Colonic mucosa (tissue), 4 donors: ENCODE results near the gene GINS2. TPM values are rescaled to one million over a fixed set of nuclear protein-coding genes. Genes with fewer than 3 reads are reported as not detected.

Experiments used
- DNase-seq: peaks from one replicate; pipeline ENCODE4 v3.0.0-alpha.2; 2020
- H3K27ac ChIP-seq: fragments of 200-600 bp; one replicate; pipeline ENCODE4 v1.8.0; 2021
- H3K27me3 ChIP-seq: fragments of 200-600 bp; one replicate; pipeline ENCODE4 v1.8.0; 2021
- H3K36me3 ChIP-seq: fragments of 200-600 bp; one replicate; pipeline ENCODE4 v1.8.0; 2021
- H3K4me1 ChIP-seq: fragments of 200-600 bp; one replicate; pipeline ENCODE4 v1.8.0; 2021; ENCODE audit warnings: mild to moderate bottlenecking
- H3K4me3 ChIP-seq: fragments of 200-600 bp; one replicate; pipeline ENCODE4 v1.8.0; 2021
- H3K9ac ChIP-seq, 2 donors: one replicate each; pipeline ENCODE4 v1.7.0; 2013; ENCODE audit warnings: control low read depth in 2 of 2, low read depth in 2 of 2, low read length in 2 of 2
- H3K9me3 ChIP-seq: fragments of 200-600 bp; one replicate; pipeline ENCODE4 v1.8.0; 2021
- intact Hi-C: fragments of 100-400 bp; cut with DNase I; formaldehyde crosslinking; loops from one replicate; pipeline ENCODE4 v1.14.1; 2022
- total RNA-seq, 2 donors: library from RNA; stranded (reverse); fragmentation: NEBNext Ultra II Directional in 1 of 2; extraction: Animal tissue kit (Norgen Biotek cat#: 25700) in 1 of 2; gene quantifications; one replicate each; pipeline ENCODE4 v1.2.1, GENCODE V29; 2021
- TF ChIP-seq, protein P1 (sequence below): fragments of 200-600 bp; IDR thresholded peaks from one replicate; pipeline ENCODE4 v1.8.0; 2022; ENCODE audit warnings: antibody characterized with exemption, mild to moderate bottlenecking
- donor health status: healthy.
- donor health status: DM: no; HTN: no; CAD: no.
- donor health status: DM: no; HTN: no; CAD: no.

Gene GINS2
- 10 to 100 TPM in 1 of 2 donors, 1 to 10 TPM in 1; 6.1 to 39.9 TPM for total RNA-seq

GRCh38 chr16:85688586-85689284 is at the start of gene GINS2:
TSS of gene GINS2 (minus strand) at chr16:85688954. CDS start at chr16:85688898, 56 bp downstream.
- peak within 1 kb of the TSS; percentile 38 to 55 for H3K9ac ChIP-seq
- peak; percentile 91 for DNase-seq
- no peaks in the 10 kb centered on the region for H3K9me3 ChIP-seq
- H3K36me3 ChIP-seq: no peaks in the 10 kb centered on the region
- TF ChIP-seq, protein P1, sequence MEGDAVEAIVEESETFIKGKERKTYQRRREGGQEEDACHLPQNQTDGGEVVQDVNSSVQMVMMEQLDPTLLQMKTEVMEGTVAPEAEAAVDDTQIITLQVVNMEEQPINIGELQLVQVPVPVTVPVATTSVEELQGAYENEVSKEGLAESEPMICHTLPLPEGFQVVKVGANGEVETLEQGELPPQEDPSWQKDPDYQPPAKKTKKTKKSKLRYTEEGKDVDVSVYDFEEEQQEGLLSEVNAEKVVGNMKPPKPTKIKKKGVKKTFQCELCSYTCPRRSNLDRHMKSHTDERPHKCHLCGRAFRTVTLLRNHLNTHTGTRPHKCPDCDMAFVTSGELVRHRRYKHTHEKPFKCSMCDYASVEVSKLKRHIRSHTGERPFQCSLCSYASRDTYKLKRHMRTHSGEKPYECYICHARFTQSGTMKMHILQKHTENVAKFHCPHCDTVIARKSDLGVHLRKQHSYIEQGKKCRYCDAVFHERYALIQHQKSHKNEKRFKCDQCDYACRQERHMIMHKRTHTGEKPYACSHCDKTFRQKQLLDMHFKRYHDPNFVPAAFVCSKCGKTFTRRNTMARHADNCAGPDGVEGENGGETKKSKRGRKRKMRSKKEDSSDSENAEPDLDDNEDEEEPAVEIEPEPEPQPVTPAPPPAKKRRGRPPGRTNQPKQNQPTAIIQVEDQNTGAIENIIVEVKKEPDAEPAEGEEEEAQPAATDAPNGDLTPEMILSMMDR: no peak
- H3K27me3 ChIP-seq: no peaks in the 10 kb centered on the region
- no peaks in the 10 kb centered on the region for H3K4me1 ChIP-seq
- intact Hi-C loops: no loop called here
- no peak within 1 kb of the TSS for H3K27ac ChIP-seq
- H3K4me3 ChIP-seq: peak within 1 kb of the TSS; percentile 65

- no peak overlapping the region for H3K27ac ChIP-seq
- no peaks in the 10 kb centered on the region for H3K4me1 ChIP-seq
- H3K27me3 ChIP-seq: no peaks in the 10 kb centered on the region
- TF ChIP-seq, protein P1: no peak
- intact Hi-C loops: no loop called here
- no peak overlapping the region for H3K9ac ChIP-seq
- DNase-seq: no peak
- no peaks in the 10 kb centered on the region for H3K36me3 ChIP-seq
- H3K9me3 ChIP-seq: no peaks in the 10 kb centered on the region
- H3K4me3 ChIP-seq: no peak overlapping the region
These were observed 48.2 kb upstream of the GINS2 start for GRCh38 chr16:85736921-85737320.

GRCh38 chr16:85735946-85736345 is 47.2 kb upstream of the GINS2 start:
- Histone ChIP-seq H3K9me3 (no peaks in the 10 kb centered on the region), H3K27me3 (no peaks in the 10 kb centered on the region), H3K4me3 (no peak overlapping the region), H3K36me3 (no peaks in the 10 kb centered on the region), H3K4me1 (no peaks in the 10 kb centered on the region), H3K27ac (no peak overlapping the region), H3K9ac (no peak overlapping the region)
- TF ChIP-seq, protein P1: no peak
- no peak for DNase-seq
- intact Hi-C loops: no loop called here

DNA sequence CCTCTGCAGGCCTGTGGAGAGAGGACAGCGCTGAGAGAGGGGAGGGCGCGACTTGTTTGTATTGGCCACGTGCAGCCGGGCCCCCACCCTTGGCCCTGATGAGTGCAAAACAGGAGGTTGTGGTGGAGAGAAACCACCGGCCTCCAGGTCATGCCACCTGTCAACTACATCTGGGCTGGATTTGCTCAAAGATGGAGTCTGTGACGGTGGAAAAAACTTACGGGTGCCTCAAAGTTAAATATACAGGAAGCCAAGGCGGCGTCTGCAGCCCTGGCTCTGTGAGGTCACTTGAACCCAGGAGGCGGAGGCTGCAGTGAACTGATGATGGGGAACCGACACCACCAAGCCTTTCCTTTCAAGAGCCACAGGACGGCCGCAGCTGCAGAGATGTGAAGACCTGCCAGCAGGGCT is 46.5 kb upstream of the GINS2 start:
- H3K9ac ChIP-seq: no peak overlapping the region
- TF ChIP-seq, protein P1: no peak
- intact Hi-C loops: no loop called here
- H3K4me1 ChIP-seq: no peaks in the 10 kb centered on the region
- DNase-seq: no peak
- H3K27ac ChIP-seq: no peak overlapping the region
- no peaks in the 10 kb centered on the region for H3K36me3 ChIP-seq
- no peaks in the 10 kb centered on the region for H3K27me3 ChIP-seq
- no peaks in the 10 kb centered on the region for H3K9me3 ChIP-seq
- H3K4me3 ChIP-seq: no peak overlapping the region

- Histone ChIP-seq H3K27me3 (no peaks in the 10 kb centered on the region), H3K9ac (peak overlapping the region in 1 of 2 donors; percentile 26), H3K4me3 (no peak overlapping the region), H3K36me3 (no peaks in the 10 kb centered on the region), H3K9me3 (no peaks in the 10 kb centered on the region), H3K27ac (no peak overlapping the region), H3K4me1 (no peaks in the 10 kb centered on the region)
- intact Hi-C loops: no loop called here
- TF ChIP-seq, protein P1: no peak
- no peak for DNase-seq
These were observed 45.7 kb upstream of the GINS2 start for GRCh38 chr16:85734311-85735017.
